ENCODE results near the gene PRRG2.

GRCh38 chr19:49553451-49554271 is 27.5 kb upstream of the PRRG2 start:
- TF ChIP-seq GTF2A2 (tag; IDR thresholded peaks at IDR 0.05) = no peak
- no peak for TF ChIP-seq ATF2 (CRISPR knock-in tag; IDR thresholded peaks at IDR 0.05)
- TF ChIP-seq PRDM10 (IDR thresholded peaks at IDR 0.05; ENCODE audit: partially characterized antibody) = no peak
- TF ChIP-seq ZNF282 (CRISPR knock-in tag; IDR thresholded peaks at IDR 0.05) = no peak
- no peak for TF ChIP-seq KLF1 (tag; IDR thresholded peaks at IDR 0.05)
- no peak for TF ChIP-seq PHTF2 (CRISPR knock-in tag; IDR thresholded peaks at IDR 0.05)
- TF ChIP-seq CTCF (IDR thresholded peaks at IDR 0.05 in 2 of 3, conservative IDR thresholded peaks at IDR 0.05 in 1 of 3; ENCODE audit: insufficient read depth in 2 of 3, low read depth in 1 of 3, low read length in 3 of 3) = no peak
- TF ChIP-seq EZH2 (IDR thresholded peaks at IDR 0.05; ENCODE audit: borderline replicate concordance, low read depth, low read length) = no peak
- no peak for TF ChIP-seq SETDB1 (IDR thresholded peaks at IDR 0.05; ENCODE audit: low read length)
- TF ChIP-seq EP300 (IDR thresholded peaks at IDR 0.05; ENCODE audit: low read length) = no peak
